Measurements from ENCODE around the gene MRPL45. TPM values are rescaled to one million over a fixed set of nuclear protein-coding genes. Genes with fewer than 3 reads are reported as not detected.
"Not testable (repeated sequence)": the region's sequence is repeated elsewhere in the genome, so short reads cannot be mapped to it uniquely, and the experiment has no call there.

Gene MRPL45
- 10 to 100 TPM in 1 of 2 donors, 1 to 10 TPM in 1; 9.0 to 10.7 TPM for total RNA-seq

- DNase-seq (ENCODE audit: low spot score) (peak; percentile 74), ATAC-seq (ENCODE audit: insufficient number of reproducible peaks, low FRiP score, low read depth) (peak; percentile 98)
- H3K27me3 ChIP-seq (replicated peaks; ENCODE audit: insufficient read depth); H3K4me1 ChIP-seq (ENCODE audit: control insufficient read depth in 1 of 2, low read depth in 2 of 2); H3K9me3 ChIP-seq; H3K36me3 ChIP-seq: not testable (repeated sequence)
- peak within 1 kb of the TSS in 1 of 2 donors; percentile 20 for H3K27ac ChIP-seq
- H3K4me3 ChIP-seq: peak within 1 kb of the TSS; percentile 77
Observed at GRCh38 chr17:38296834-38297517, at the start of gene MRPL45. MRPL45 (plus strand) TSS chr17:38297168; CDS start chr17:38297184, 16 bp downstream.

GRCh38 chr17:38253191-38253590 is 43.8 kb upstream of the MRPL45 start:
- H3K9me3 ChIP-seq; H3K27me3 ChIP-seq (replicated peaks; ENCODE audit: insufficient read depth); DNase-seq (ENCODE audit: low spot score); H3K36me3 ChIP-seq; H3K4me1 ChIP-seq (ENCODE audit: control insufficient read depth in 1 of 2, low read depth in 2 of 2); H3K4me3 ChIP-seq; ATAC-seq (ENCODE audit: insufficient number of reproducible peaks, low FRiP score, low read depth); H3K27ac ChIP-seq: not testable (repeated sequence)

GRCh38 chr17:38254357-38254756 is 42.6 kb upstream of the MRPL45 start:
- H3K27ac ChIP-seq; H3K4me1 ChIP-seq (ENCODE audit: control insufficient read depth in 1 of 2, low read depth in 2 of 2); H3K27me3 ChIP-seq (replicated peaks; ENCODE audit: insufficient read depth); DNase-seq (ENCODE audit: low spot score); H3K36me3 ChIP-seq; ATAC-seq (ENCODE audit: insufficient number of reproducible peaks, low FRiP score, low read depth); H3K9me3 ChIP-seq; H3K4me3 ChIP-seq: not testable (repeated sequence)

GRCh38 chr17:38257013-38257621 is 39.9 kb upstream of the MRPL45 start:
- peak overlapping the region; percentile 78 for H3K4me3 ChIP-seq
- not testable (repeated sequence) for H3K27me3 ChIP-seq (replicated peaks; ENCODE audit: insufficient read depth); H3K9me3 ChIP-seq; H3K4me1 ChIP-seq (ENCODE audit: control insufficient read depth in 1 of 2, low read depth in 2 of 2); H3K36me3 ChIP-seq
- ATAC-seq (ENCODE audit: insufficient number of reproducible peaks, low FRiP score, low read depth) (peak; percentile 86), DNase-seq (ENCODE audit: low spot score) (peak; percentile 43)
- peak overlapping the region in 1 of 2 donors; percentile 60 for H3K27ac ChIP-seq

GRCh38 chr17:38265974-38266506 is 30.9 kb upstream of the MRPL45 start:
- not testable (repeated sequence) for H3K27ac ChIP-seq; H3K27me3 ChIP-seq (replicated peaks; ENCODE audit: insufficient read depth); H3K36me3 ChIP-seq; ATAC-seq (ENCODE audit: insufficient number of reproducible peaks, low FRiP score, low read depth); H3K4me1 ChIP-seq (ENCODE audit: control insufficient read depth in 1 of 2, low read depth in 2 of 2); H3K9me3 ChIP-seq; H3K4me3 ChIP-seq; DNase-seq (ENCODE audit: low spot score)

GRCh38 chr17:38266571-38266970 is 30.4 kb upstream of the MRPL45 start:
- ATAC-seq (ENCODE audit: insufficient number of reproducible peaks, low FRiP score, low read depth); H3K9me3 ChIP-seq; H3K36me3 ChIP-seq; H3K4me3 ChIP-seq; DNase-seq (ENCODE audit: low spot score); H3K27ac ChIP-seq; H3K27me3 ChIP-seq (replicated peaks; ENCODE audit: insufficient read depth); H3K4me1 ChIP-seq (ENCODE audit: control insufficient read depth in 1 of 2, low read depth in 2 of 2): not testable (repeated sequence)

GRCh38 chr17:38268138-38268537 is 28.8 kb upstream of the MRPL45 start:
- not testable (repeated sequence) for H3K4me3 ChIP-seq; H3K27ac ChIP-seq; H3K36me3 ChIP-seq; ATAC-seq (ENCODE audit: insufficient number of reproducible peaks, low FRiP score, low read depth); H3K9me3 ChIP-seq; H3K4me1 ChIP-seq (ENCODE audit: control insufficient read depth in 1 of 2, low read depth in 2 of 2); H3K27me3 ChIP-seq (replicated peaks; ENCODE audit: insufficient read depth); DNase-seq (ENCODE audit: low spot score)

- not testable (repeated sequence) for H3K36me3 ChIP-seq; H3K9me3 ChIP-seq; H3K4me3 ChIP-seq; H3K4me1 ChIP-seq (ENCODE audit: control insufficient read depth in 1 of 2, low read depth in 2 of 2); H3K27ac ChIP-seq; DNase-seq (ENCODE audit: low spot score); H3K27me3 ChIP-seq (replicated peaks; ENCODE audit: insufficient read depth); ATAC-seq (ENCODE audit: insufficient number of reproducible peaks, low FRiP score, low read depth)
Observed at GRCh38 chr17:38269045-38269444, 27.9 kb upstream of the MRPL45 start.

- H3K9me3 ChIP-seq; H3K27me3 ChIP-seq (replicated peaks; ENCODE audit: insufficient read depth); H3K27ac ChIP-seq; ATAC-seq (ENCODE audit: insufficient number of reproducible peaks, low FRiP score, low read depth); H3K4me3 ChIP-seq; H3K36me3 ChIP-seq; DNase-seq (ENCODE audit: low spot score); H3K4me1 ChIP-seq (ENCODE audit: control insufficient read depth in 1 of 2, low read depth in 2 of 2): not testable (repeated sequence)
Observed at GRCh38 chr17:38269552-38269951, 27.4 kb upstream of the MRPL45 start.

- not testable (repeated sequence) for H3K4me3 ChIP-seq; H3K27ac ChIP-seq; H3K4me1 ChIP-seq (ENCODE audit: control insufficient read depth in 1 of 2, low read depth in 2 of 2); ATAC-seq (ENCODE audit: insufficient number of reproducible peaks, low FRiP score, low read depth); H3K36me3 ChIP-seq; H3K9me3 ChIP-seq; H3K27me3 ChIP-seq (replicated peaks; ENCODE audit: insufficient read depth); DNase-seq (ENCODE audit: low spot score)
Observed at GRCh38 chr17:38285994-38286393, 11.0 kb upstream of the MRPL45 start.

- not testable (repeated sequence) for H3K4me3 ChIP-seq; H3K9me3 ChIP-seq; H3K36me3 ChIP-seq; H3K27ac ChIP-seq; H3K27me3 ChIP-seq (replicated peaks; ENCODE audit: insufficient read depth); H3K4me1 ChIP-seq (ENCODE audit: control insufficient read depth in 1 of 2, low read depth in 2 of 2); DNase-seq (ENCODE audit: low spot score)
- ATAC-seq (ENCODE audit: insufficient number of reproducible peaks, low FRiP score, low read depth): peak; percentile 38
Observed at GRCh38 chr17:38286501-38287091, 10.4 kb upstream of the MRPL45 start.

Data from thoracic aorta (tissue), 2 donors.